HepG2 (cell line): ENCODE data around the gene MRPL50. TPM values are rescaled to one million over a fixed set of nuclear protein-coding genes. Genes with fewer than 3 reads are reported as not detected.
A peak's percentile ranks its signal among the peaks of the same experiment; 100 is the strongest.

Experiments used
- CENPT ChIP-seq: sonication (generic); formaldehyde crosslinking; IDR thresholded peaks from 2 replicates; pipeline ENCODE4 v1.8.0; 2022; ENCODE audit warnings: low read depth, mild to moderate bottlenecking, moderate library complexity, missing genetic modification reagents
- FOXM1 ChIP-seq: sonication (generic); formaldehyde crosslinking; IDR thresholded peaks from 2 replicates; pipeline ENCODE4 v1.5.0; 2020; ENCODE audit warnings: missing genetic modification reagents
- HHEX ChIP-seq: IDR thresholded peaks from 2 replicates; pipeline ENCODE4 v1.6.1; 2016; ENCODE audit warnings: control low read depth
- HNRNPK ChIP-seq: fragments of 200-400 bp; formaldehyde crosslinking; IDR thresholded peaks from 2 replicates; pipeline ENCODE4 v1.6.1; 2018; ENCODE audit warnings: low read length, low read depth, moderate library complexity, mild to moderate bottlenecking; ENCODE audit not compliant: poor library complexity, severe bottlenecking
- PITX1 ChIP-seq: sonication (generic); formaldehyde crosslinking; IDR thresholded peaks from 2 replicates; pipeline ENCODE4 v1.5.1; 2020; ENCODE audit warnings: mild to moderate bottlenecking, missing genetic modification reagents
- REL ChIP-seq: sonication (generic); formaldehyde crosslinking; conservative IDR thresholded peaks from 2 replicates; pipeline ENCODE4 v1.8.0; 2022; ENCODE audit warnings: mild to moderate bottlenecking, missing genetic modification reagents, moderate library complexity
- ZHX2 ChIP-seq, 2 experiments: sonication (generic) in 1 of 2; formaldehyde crosslinking in 1 of 2; IDR thresholded peaks; 2 replicates each; pipeline versions ENCODE4 v1.6.1 to v1.9.0; 2014 to 2022; ENCODE audit warnings: antibody characterized with exemption in 1 of 2, borderline replicate concordance in 1 of 2, inconsistent platforms in 1 of 2, low read depth in 1 of 2, missing genetic modification reagents in 1 of 2
- ZNF343 ChIP-seq: sonication (generic); formaldehyde crosslinking; IDR thresholded peaks from 2 replicates; pipeline ENCODE4 v1.4.0; 2020; ENCODE audit warnings: mild to moderate bottlenecking, missing genetic modification reagents
- ZNF709 ChIP-seq: sonication (generic); formaldehyde crosslinking; IDR thresholded peaks from 2 replicates; pipeline ENCODE4 v1.5.0; 2020; ENCODE audit warnings: mild to moderate bottlenecking, missing genetic modification reagents
- ZNF772 ChIP-seq: sonication (generic); formaldehyde crosslinking; IDR thresholded peaks from 2 replicates; pipeline ENCODE4 v1.5.0; 2020; ENCODE audit warnings: mild to moderate bottlenecking, missing genetic modification reagents
- ZSCAN22 ChIP-seq: sonication (generic); formaldehyde crosslinking; IDR thresholded peaks from 2 replicates; pipeline ENCODE4 v1.4.0; 2020; ENCODE audit warnings: mild to moderate bottlenecking, missing genetic modification reagents
- polyA plus RNA-seq, 8 experiments: library from polyadenylated mRNA; depleted of rRNA in 3 of 8; stranded (reverse) in 7 of 8; unstranded in 1 of 8; fragments of >200 nt; fragmentation: Illumina TruSeq in 4 of 8; extraction: Trizol in 4 of 8; gene quantifications; 2 replicates each; pipeline versions ENCODE4 v1.2.1 to v1.2.3, GENCODE V29; 2011 to 2016; ENCODE audit warnings: low read depth in 4 of 8, missing spikeins in 1 of 8, mixed read lengths in 1 of 8; ENCODE audit not compliant: insufficient read depth in 1 of 8
- total RNA-seq, 5 experiments: library from RNA; depleted of rRNA; stranded (reverse); fragments of >200 nt; fragmentation: Illumina TruSeq; extraction: Trizol; gene quantifications; 2 replicates each; pipeline ENCODE4 v1.2.3, GENCODE V29; 2016; ENCODE audit warnings: low read depth in 1 of 5
- TF ChIP-seq, protein P1 (sequence below), 2 experiments: sonication (generic) in 1 of 2; formaldehyde crosslinking in 1 of 2; IDR thresholded peaks; 2 replicates each; pipeline versions ENCODE4 v1.4.0 to v1.6.1; 2016 to 2020; ENCODE audit warnings: borderline replicate concordance in 1 of 2, low read depth in 1 of 2, mild to moderate bottlenecking in 1 of 2, missing genetic modification reagents in 1 of 2
- TF ChIP-seq, protein P2 (sequence below): sonication (generic); formaldehyde crosslinking; IDR thresholded peaks from 2 replicates; pipeline ENCODE4 v1.4.0; 2020; ENCODE audit warnings: missing genetic modification reagents

Gene MRPL50
- total and polyA plus RNA-seq, 2 of the 13 experiments (the other 11 are each of a cell fraction or from before 2014, with no cell fraction given): 37.1 to 70.0 TPM

- no peak for TF ChIP-seq ZSCAN22 (CRISPR knock-in tag)
- TF ChIP-seq HNRNPK: no peak
- TF ChIP-seq FOXM1: no peak
- no peak for TF ChIP-seq HHEX (CRISPR knock-in tag)
- no peak for TF ChIP-seq CENPT (CRISPR knock-in tag)
- TF ChIP-seq, protein P1, sequence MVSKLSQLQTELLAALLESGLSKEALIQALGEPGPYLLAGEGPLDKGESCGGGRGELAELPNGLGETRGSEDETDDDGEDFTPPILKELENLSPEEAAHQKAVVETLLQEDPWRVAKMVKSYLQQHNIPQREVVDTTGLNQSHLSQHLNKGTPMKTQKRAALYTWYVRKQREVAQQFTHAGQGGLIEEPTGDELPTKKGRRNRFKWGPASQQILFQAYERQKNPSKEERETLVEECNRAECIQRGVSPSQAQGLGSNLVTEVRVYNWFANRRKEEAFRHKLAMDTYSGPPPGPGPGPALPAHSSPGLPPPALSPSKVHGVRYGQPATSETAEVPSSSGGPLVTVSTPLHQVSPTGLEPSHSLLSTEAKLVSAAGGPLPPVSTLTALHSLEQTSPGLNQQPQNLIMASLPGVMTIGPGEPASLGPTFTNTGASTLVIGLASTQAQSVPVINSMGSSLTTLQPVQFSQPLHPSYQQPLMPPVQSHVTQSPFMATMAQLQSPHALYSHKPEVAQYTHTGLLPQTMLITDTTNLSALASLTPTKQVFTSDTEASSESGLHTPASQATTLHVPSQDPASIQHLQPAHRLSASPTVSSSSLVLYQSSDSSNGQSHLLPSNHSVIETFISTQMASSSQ (IDR thresholded peaks at IDR 0.05; ENCODE audit: low read depth): 0 out of 2 replicates have a peak, but pooled peaks have one; percentile 41
- TF ChIP-seq, protein P1 (CRISPR knock-in tag; IDR thresholded peaks at IDR 0.05; ENCODE audit: borderline replicate concordance): peak; percentile 89; the same call in 1 of the 2 replicates
- TF ChIP-seq ZNF343: no peak
- no peak for TF ChIP-seq ZHX2 (IDR thresholded peaks at IDR 0.05; ENCODE audit: low read depth)
- TF ChIP-seq ZHX2 (CRISPR knock-in tag; IDR thresholded peaks at IDR 0.05; ENCODE audit: borderline replicate concordance): no peak
- peak; percentile 63; the same call in 1 of the 2 replicates for TF ChIP-seq ZNF709 (CRISPR knock-in tag)
- TF ChIP-seq ZNF772 (CRISPR knock-in tag): no peak
- TF ChIP-seq PITX1 (CRISPR knock-in tag): peak; percentile 71; the same call in 1 of the 2 replicates
- no peak for TF ChIP-seq REL (CRISPR knock-in tag)
- TF ChIP-seq, protein P2, sequence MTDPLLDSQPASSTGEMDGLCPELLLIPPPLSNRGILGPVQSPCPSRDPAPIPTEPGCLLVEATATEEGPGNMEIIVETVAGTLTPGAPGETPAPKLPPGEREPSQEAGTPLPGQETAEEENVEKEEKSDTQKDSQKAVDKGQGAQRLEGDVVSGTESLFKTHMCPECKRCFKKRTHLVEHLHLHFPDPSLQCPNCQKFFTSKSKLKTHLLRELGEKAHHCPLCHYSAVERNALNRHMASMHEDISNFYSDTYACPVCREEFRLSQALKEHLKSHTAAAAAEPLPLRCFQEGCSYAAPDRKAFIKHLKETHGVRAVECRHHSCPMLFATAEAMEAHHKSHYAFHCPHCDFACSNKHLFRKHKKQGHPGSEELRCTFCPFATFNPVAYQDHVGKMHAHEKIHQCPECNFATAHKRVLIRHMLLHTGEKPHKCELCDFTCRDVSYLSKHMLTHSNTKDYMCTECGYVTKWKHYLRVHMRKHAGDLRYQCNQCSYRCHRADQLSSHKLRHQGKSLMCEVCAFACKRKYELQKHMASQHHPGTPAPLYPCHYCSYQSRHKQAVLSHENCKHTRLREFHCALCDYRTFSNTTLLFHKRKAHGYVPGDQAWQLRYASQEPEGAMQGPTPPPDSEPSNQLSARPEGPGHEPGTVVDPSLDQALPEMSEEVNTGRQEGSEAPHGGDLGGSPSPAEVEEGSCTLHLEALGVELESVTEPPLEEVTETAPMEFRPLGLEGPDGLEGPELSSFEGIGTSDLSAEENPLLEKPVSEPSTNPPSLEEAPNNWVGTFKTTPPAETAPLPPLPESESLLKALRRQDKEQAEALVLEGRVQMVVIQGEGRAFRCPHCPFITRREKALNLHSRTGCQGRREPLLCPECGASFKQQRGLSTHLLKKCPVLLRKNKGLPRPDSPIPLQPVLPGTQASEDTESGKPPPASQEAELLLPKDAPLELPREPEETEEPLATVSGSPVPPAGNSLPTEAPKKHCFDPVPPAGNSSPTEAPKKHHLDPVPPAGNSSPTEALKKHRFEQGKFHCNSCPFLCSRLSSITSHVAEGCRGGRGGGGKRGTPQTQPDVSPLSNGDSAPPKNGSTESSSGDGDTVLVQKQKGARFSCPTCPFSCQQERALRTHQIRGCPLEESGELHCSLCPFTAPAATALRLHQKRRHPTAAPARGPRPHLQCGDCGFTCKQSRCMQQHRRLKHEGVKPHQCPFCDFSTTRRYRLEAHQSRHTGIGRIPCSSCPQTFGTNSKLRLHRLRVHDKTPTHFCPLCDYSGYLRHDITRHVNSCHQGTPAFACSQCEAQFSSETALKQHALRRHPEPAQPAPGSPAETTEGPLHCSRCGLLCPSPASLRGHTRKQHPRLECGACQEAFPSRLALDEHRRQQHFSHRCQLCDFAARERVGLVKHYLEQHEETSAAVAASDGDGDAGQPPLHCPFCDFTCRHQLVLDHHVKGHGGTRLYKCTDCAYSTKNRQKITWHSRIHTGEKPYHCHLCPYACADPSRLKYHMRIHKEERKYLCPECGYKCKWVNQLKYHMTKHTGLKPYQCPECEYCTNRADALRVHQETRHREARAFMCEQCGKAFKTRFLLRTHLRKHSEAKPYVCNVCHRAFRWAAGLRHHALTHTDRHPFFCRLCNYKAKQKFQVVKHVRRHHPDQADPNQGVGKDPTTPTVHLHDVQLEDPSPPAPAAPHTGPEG (CRISPR knock-in tag): no peak
Measured at GRCh38 chr9:101421653-101422065, 23.2 kb upstream of the MRPL50 start (continued).
